Muscle of leg (tissue), 11 donors: ENCODE measurements around the gene RPL10A. TPM values are rescaled to one million over a fixed set of nuclear protein-coding genes. Genes with fewer than 3 reads are reported as not detected.
A peak's percentile ranks its signal among the peaks of the same experiment; 100 is the strongest.

Experiments used
- DNase-seq: peaks from one replicate; pipeline ENCODE4 v3.0.0; 2013
- H3K27ac ChIP-seq: one replicate; pipeline ENCODE4 v1.5.1; 2013; ENCODE audit warnings: mild to moderate bottlenecking, low read length, control low read depth
- H3K27me3 ChIP-seq: one replicate; pipeline ENCODE4 v1.6.1; 2013; ENCODE audit warnings: low read length; ENCODE audit not compliant: control insufficient read depth, insufficient read depth
- H3K36me3 ChIP-seq: one replicate; pipeline ENCODE4 v1.6.1; 2013; ENCODE audit warnings: low read length; ENCODE audit not compliant: control insufficient read depth, insufficient read depth
- H3K4me1 ChIP-seq: one replicate; pipeline ENCODE4 v1.6.1; 2013; ENCODE audit warnings: low read length; ENCODE audit not compliant: control insufficient read depth, insufficient read depth
- H3K4me3 ChIP-seq: one replicate; pipeline ENCODE4 v1.5.1; 2013; ENCODE audit warnings: low read length, control low read depth
- H3K9me3 ChIP-seq: replicated peaks from 2 replicates; pipeline ENCODE4 v1.6.1; 2013; ENCODE audit warnings: low read depth, low read length; ENCODE audit not compliant: control insufficient read depth
- WGBS: methylation state at CpG from one replicate; pipeline ENCODE4 v1.1.5; 2013; ENCODE audit warnings: missing lambda C conversion rate; ENCODE audit not compliant: insufficient coverage; 5-methylcytosine and 5-hydroxymethylcytosine counted together
- polyA plus RNA-seq, 8 donors: library from polyadenylated mRNA; unstranded; fragments of 120-200 nt; gene quantifications; one replicate each; pipeline versions ENCODE4 v1.2.1 to v1.2.3, GENCODE V29; 2013; ENCODE audit warnings: inconsistent platforms in 1 of 8, low replicate concordance in 1 of 8; ENCODE audit not compliant: insufficient read length in 8 of 8, insufficient read depth in 1 of 8
- total RNA-seq: library from RNA; stranded (reverse); fragments of 120-200 nt; gene quantifications from one replicate; pipeline ENCODE4 v1.2.4, GENCODE V29; 2013

RPL10A gene
- total and polyA plus RNA-seq, 9 donors = 2,391 to 3,614 (median 2,521) TPM

GRCh38 chr6:35441642-35442041, 26.6 kb upstream of the RPL10A start:
- no peaks in the 10 kb centered on the region for H3K27me3 ChIP-seq
- no peak overlapping the region for H3K4me3 ChIP-seq
- no peaks in the 10 kb centered on the region for H3K4me1 ChIP-seq
- no peak overlapping the region for H3K27ac ChIP-seq
- WGBS = 81% methylated on average over 2 of the region's 4 CpGs
- no peak for DNase-seq
- no peaks in the 10 kb centered on the region for H3K36me3 ChIP-seq
- no peaks in the 10 kb centered on the region for H3K9me3 ChIP-seq

- Histone ChIP-seq H3K27ac (no peak overlapping the region), H3K27me3 (no peaks in the 10 kb centered on the region), H3K4me3 (no peak overlapping the region), H3K36me3 (no peaks in the 10 kb centered on the region), H3K4me1 (no peaks in the 10 kb centered on the region), H3K9me3 (no peaks in the 10 kb centered on the region)
- WGBS = 49% methylated on average over 3 of the region's 5 CpGs
- no peak for DNase-seq
Measured at GRCh38 chr6:35442693-35443092, 25.5 kb upstream of the RPL10A start.

- Histone ChIP-seq H3K27me3 (no peaks in the 10 kb centered on the region), H3K4me3 (no peak overlapping the region), H3K9me3 (no peaks in the 10 kb centered on the region), H3K4me1 (no peaks in the 10 kb centered on the region), H3K36me3 (no peaks in the 10 kb centered on the region), H3K27ac (no peak overlapping the region)
- DNase-seq = no peak
- 85% methylated on average over 6 of the region's 9 CpGs for whole genome bisulfite sequencing
Measured at GRCh38 chr6:35443341-35444030, 24.7 kb upstream of the RPL10A start.

- Histone ChIP-seq H3K36me3 (no peaks in the 10 kb centered on the region), H3K27me3 (no peaks in the 10 kb centered on the region), H3K4me3 (no peak overlapping the region), H3K9me3 (no peaks in the 10 kb centered on the region), H3K4me1 (no peaks in the 10 kb centered on the region), H3K27ac (no peak overlapping the region)
- no peak for DNase-seq
- WGBS = 75% methylated on average over 7 of the region's 7 CpGs
Measured at GRCh38 chr6:35445691-35446090, 22.5 kb upstream of the RPL10A start.

- Histone ChIP-seq H3K36me3 (no peaks in the 10 kb centered on the region), H3K4me1 (peaks cover 8% of the 10 kb centered on the region), H3K27me3 (no peaks in the 10 kb centered on the region), H3K27ac (no peak overlapping the region), H3K9me3 (no peaks in the 10 kb centered on the region), H3K4me3 (no peak overlapping the region)
- WGBS = 63% methylated on average over 2 of the region's 7 CpGs
- DNase-seq = no peak
Measured at GRCh38 chr6:35448191-35448590, 20.0 kb upstream of the RPL10A start.

GRCh38 chr6:35449287-35449881, 18.8 kb upstream of the RPL10A start:
- Histone ChIP-seq H3K4me1 (peaks cover 18% of the 10 kb centered on the region), H3K27me3 (no peaks in the 10 kb centered on the region), H3K36me3 (no peaks in the 10 kb centered on the region), H3K27ac (no peak overlapping the region), H3K9me3 (no peaks in the 10 kb centered on the region), H3K4me3 (no peak overlapping the region)
- DNase-seq = peak; percentile 88
- 24% methylated on average over 9 of the region's 14 CpGs for WGBS

- WGBS = 2% methylated on average over 7 of the region's 20 CpGs
- H3K9me3 ChIP-seq = no peaks in the 10 kb centered on the region
- peak overlapping the region; percentile 43 for H3K27ac ChIP-seq
- H3K4me1 ChIP-seq = peaks cover 24% of the 10 kb centered on the region
- no peaks in the 10 kb centered on the region for H3K27me3 ChIP-seq
- peak overlapping the region; percentile 11 for H3K4me3 ChIP-seq
- peak; percentile 60 for DNase-seq
- peaks cover 10% of the 10 kb centered on the region for H3K36me3 ChIP-seq
Measured at GRCh38 chr6:35451354-35452182, 16.6 kb upstream of the RPL10A start.

GRCh38 chr6:35452183-35453090, 15.8 kb upstream of the RPL10A start, which contains the start of gene FANCE:
TSS of gene FANCE (plus strand) at chr6:35452338. CDS start at chr6:35452546, 208 bp downstream.
- Histone ChIP-seq H3K27me3 (no peaks in the 10 kb centered on the region), H3K27ac (peak within 1 kb of the TSS; percentile 85), H3K9me3 (no peaks in the 10 kb centered on the region), H3K4me3 (peak within 1 kb of the TSS; percentile 69), H3K4me1 (peaks cover 24% of the 10 kb centered on the region), H3K36me3 (peaks cover 18% of the 10 kb centered on the region)
- peak; percentile 95 for DNase-seq
- under 1% methylated on average over 66 of the region's 87 CpGs for WGBS

- H3K9me3 ChIP-seq = no peaks in the 10 kb centered on the region
- H3K36me3 ChIP-seq = peaks cover 25% of the 10 kb centered on the region
- no CpG with 5 or more reads among the region's 3 CpGs for WGBS
- peak overlapping the region; percentile 69 for H3K4me3 ChIP-seq
- H3K27ac ChIP-seq = no peak overlapping the region
- H3K27me3 ChIP-seq = no peaks in the 10 kb centered on the region
- peaks cover 24% of the 10 kb centered on the region for H3K4me1 ChIP-seq
- no peak for DNase-seq
Measured at GRCh38 chr6:35453236-35453635, 15.0 kb upstream of the RPL10A start.
